Astrocyte of the hippocampus (primary cell): Measurements from ENCODE around the gene LRRC46.

ENCODE experiments used
- DNase-seq: peaks from one replicate; pipeline ENCODE4 v3.0.0; 2011; ENCODE audit warnings: low read depth, low spot score

The LRRC46 gene

GRCh38 chr17:47875011-47875985 is 43.8 kb downstream of the LRRC46 start:
- peak; percentile 41 for DNase-seq

GRCh38 chr17:47877368-47878034 is 46.0 kb downstream of the LRRC46 start:
- DNase-seq = no peak

DNA sequence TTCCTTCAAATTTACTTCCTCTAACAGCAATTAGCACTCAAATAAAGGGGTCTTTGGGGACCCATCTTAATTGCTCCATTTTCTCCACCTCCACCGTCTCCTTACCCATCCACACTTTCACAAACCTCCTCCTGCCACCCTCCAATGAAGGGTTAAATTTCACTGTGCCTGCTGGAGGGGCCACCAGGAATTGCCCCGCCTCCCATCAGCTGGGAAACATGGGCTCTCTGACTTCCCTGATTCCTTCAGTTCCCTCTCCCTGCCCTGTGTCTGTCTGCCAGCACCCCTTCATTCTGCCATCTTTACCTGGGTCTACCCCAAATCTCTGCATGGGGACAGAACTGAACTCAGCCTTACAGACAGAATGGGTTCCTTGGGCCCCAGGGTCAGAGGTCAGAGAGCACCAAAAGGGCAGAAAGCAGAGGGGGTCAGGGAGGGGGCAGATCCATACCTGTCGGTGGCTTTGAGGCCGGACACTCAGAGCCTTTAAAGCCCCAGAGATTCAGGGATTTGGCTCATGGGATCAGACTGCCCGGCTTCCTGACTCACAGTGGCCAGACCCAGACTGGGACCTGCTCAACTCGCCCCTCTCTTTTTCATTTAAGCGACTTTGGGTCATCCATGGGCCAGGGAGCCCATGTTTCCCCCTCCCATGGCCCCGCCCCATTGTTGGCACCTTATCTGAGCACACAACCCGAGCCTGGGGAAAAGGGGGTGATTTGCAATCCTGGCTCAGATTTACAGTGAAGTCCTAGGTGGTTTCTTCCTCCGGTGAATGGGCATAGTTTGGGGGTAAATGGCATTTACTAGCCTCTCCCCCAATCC is 46.9 kb downstream of the LRRC46 start:
- peak; percentile 16 for DNase-seq

DNA sequence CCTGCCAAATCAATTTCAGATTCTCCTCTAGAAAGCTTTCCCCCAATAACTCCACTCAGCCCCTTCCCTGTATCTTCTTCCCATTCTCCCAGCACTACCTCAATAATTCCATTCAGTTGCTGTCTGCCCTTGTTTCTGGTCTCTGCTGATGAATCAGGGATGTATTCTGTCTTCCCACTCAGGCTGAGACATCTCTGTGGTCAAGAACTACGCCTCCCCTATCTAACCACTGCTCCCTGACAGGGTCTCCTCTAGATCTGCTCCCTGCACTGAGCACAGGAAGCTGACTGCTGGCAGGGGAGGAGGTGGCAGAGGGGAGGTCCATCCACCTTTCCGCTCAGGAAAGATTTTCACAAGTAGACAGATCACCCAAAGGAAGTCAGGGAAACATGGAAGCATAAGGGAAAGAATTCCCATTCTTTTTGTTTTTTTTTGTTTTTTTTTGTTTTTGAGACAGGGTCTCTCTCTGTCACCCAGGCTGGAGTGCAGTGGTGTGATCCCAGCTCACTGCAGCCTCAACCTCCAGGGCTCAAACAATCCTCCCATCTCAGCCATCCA is 47.6 kb downstream of the LRRC46 start:
- peak; percentile 29 for DNase-seq

DNA sequence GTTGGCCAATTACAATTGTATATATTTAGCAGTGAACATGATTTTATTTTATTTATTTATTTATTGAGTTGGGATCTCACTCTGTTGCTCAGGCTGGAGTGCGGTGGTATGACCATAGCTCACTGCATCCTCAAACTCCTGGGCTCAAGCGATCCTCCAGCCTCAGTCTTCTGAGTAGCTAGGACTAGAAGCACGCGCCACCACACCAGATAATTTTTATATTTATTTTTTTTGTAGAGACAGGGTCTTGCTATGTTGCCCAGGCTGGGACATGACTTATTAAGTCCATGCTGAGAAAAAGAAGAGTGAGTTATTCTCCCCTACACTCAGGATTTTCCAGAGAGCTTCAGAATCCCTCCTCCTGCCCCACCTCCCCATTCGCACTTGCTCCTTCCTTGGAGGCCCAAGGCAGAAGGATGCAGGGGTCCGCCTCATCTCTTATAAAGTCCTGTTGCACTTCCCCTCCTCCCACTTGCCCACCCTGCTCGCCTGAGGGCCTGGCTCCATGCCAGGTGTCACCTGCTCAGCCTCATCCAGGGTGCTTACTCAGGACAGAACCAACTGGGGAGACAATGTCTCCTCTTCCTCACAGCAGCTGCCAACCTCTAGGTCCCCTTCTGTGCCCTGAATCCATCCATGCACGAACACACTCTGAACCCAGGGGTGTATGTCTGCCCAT is 48.4 kb downstream of the LRRC46 start:
- no peak for DNase-seq

GRCh38 chr17:47882247-47882646 is 50.8 kb downstream of the LRRC46 start:
- peak; percentile 21 for DNase-seq

DNA sequence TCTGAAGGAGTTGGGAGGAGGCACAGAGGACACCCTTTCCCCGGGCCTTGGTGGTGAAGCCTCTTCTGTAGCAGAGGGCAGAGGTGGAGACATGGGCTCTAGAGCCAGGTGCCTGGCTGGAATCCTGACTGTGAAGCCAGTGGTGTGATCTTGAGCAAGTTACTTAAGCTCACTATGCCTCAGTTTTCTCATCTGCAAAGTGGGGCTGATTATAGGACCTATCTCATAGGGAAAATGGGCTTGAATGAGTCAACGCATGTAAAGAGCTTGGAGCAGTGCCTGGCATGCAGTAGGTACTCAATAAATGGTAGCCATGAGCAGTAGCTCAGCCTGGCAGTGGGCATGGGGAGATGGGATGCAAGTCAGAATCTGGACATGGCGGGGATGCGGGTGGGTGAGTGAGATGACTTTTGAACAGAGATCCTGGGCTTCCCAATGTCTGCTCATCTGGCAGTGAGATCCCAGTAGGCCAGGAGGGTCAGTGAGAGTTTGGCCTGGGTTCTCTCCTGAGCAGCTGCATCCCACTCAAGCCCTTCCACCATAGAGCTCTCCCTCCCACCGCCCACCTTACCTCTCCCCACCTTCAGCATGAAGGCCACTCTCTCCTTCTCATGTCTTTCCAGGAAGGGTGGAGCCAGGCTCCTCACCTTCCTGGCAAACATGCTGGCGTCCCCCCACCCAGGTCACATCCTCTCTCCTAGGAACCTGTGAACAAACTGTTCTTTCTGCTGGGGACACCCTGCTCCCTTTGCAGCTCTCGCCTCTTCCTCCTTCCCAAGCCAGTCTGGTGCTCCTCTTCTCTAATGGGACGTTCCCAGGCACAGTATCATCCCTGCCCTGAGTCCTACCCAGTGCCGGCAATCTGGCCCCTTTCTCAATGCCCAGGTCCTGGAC is 51.5 kb downstream of the LRRC46 start:
- no peak for DNase-seq

DNA sequence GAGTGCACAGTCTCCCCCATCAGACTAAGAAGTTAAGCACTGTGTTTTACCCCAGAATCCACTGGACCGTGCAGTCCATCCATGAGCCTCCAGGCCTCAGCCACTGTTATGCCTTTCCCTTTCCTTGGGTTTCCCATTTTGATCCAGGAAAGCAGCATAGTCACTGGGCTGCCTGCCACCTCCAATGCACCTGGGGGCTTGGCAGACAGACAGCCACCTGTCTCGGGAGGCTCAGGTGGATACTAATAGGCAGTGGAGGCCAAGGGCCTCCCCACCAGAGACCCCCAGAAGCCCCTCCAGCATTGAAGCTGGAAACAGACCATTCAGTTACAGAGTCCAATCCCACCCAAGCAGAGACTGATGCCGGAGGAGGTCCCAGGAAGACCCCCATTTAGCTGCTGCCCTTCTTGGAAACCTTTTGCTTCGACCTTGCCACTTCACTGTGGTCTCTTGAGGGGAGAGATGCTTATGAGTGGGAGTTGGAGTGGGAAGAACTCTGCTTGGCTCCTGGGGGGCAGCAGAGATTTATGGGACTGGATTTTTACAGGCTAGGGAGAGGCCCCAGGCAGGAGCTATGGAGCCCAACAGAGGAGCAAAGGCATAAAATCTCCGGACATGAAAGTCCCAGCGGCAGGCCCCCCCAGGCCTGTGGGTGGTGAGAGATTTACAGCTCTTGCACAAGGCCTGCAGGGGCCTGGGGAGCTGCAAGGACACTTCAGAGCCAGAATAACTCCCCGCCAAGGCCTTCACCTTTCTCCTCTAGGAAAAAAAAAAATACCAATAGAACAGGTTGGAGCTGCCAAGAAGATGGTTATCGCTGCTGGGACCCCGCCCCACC is 52.3 kb downstream of the LRRC46 start:
- no peak for DNase-seq

- DNase-seq = no peak
Measured at GRCh38 chr17:47884427-47884740, 52.9 kb downstream of the LRRC46 start.

- DNase-seq = no peak
Measured at GRCh38 chr17:47884905-47885730, 53.6 kb downstream of the LRRC46 start.
